Measurements from ENCODE around the gene BPIFB4.

Gene BPIFB4

GRCh38 chr20:33069673-33070072 is 9.8 kb upstream of the BPIFB4 start:
- H3K36me3 Mint-ChIP-seq (ENCODE audit: low read depth), result no peaks in the 10 kb centered on the region
- no peaks in the 10 kb centered on the region for H3K27me3 Mint-ChIP-seq
- no peaks in the 10 kb centered on the region for H3K9me3 Mint-ChIP-seq
- H3K4me3 Mint-ChIP-seq, result no peak overlapping the region
- H3K4me1 Mint-ChIP-seq (ENCODE audit: low read depth), result no peaks in the 10 kb centered on the region
- H3K27ac Mint-ChIP-seq, result no peak overlapping the region

GRCh38 chr20:33070111-33071053 is 9.1 kb upstream of the BPIFB4 start:
- Mint-ChIP-seq H3K27ac (no peak overlapping the region), H3K9me3 (no peaks in the 10 kb centered on the region), H3K36me3 (ENCODE audit: low read depth) (no peaks in the 10 kb centered on the region), H3K4me1 (ENCODE audit: low read depth) (no peaks in the 10 kb centered on the region), H3K27me3 (no peaks in the 10 kb centered on the region), H3K4me3 (no peak overlapping the region)

- Mint-ChIP-seq H3K9me3 (no peaks in the 10 kb centered on the region), H3K27me3 (no peaks in the 10 kb centered on the region), H3K4me1 (ENCODE audit: low read depth) (no peaks in the 10 kb centered on the region), H3K27ac (no peak overlapping the region), H3K36me3 (ENCODE audit: low read depth) (no peaks in the 10 kb centered on the region), H3K4me3 (no peak overlapping the region)
These were observed 8.2 kb upstream of the BPIFB4 start for GRCh38 chr20:33071198-33071597.

GRCh38 chr20:33072362-33072761 is 7.1 kb upstream of the BPIFB4 start:
- Mint-ChIP-seq H3K27me3 (no peaks in the 10 kb centered on the region), H3K27ac (no peak overlapping the region), H3K9me3 (no peaks in the 10 kb centered on the region), H3K36me3 (ENCODE audit: low read depth) (no peaks in the 10 kb centered on the region), H3K4me1 (ENCODE audit: low read depth) (no peaks in the 10 kb centered on the region), H3K4me3 (no peak overlapping the region)

GRCh38 chr20:33072813-33073212 is 6.6 kb upstream of the BPIFB4 start:
- H3K4me1 Mint-ChIP-seq (ENCODE audit: low read depth), result no peaks in the 10 kb centered on the region
- no peaks in the 10 kb centered on the region for H3K9me3 Mint-ChIP-seq
- H3K36me3 Mint-ChIP-seq (ENCODE audit: low read depth), result no peaks in the 10 kb centered on the region
- H3K4me3 Mint-ChIP-seq, result no peak overlapping the region
- H3K27me3 Mint-ChIP-seq, result no peaks in the 10 kb centered on the region
- H3K27ac Mint-ChIP-seq, result no peak overlapping the region

- Mint-ChIP-seq H3K36me3 (ENCODE audit: low read depth) (no peaks in the 10 kb centered on the region), H3K27me3 (no peaks in the 10 kb centered on the region), H3K27ac (no peak overlapping the region), H3K4me3 (no peak overlapping the region), H3K4me1 (ENCODE audit: low read depth) (no peaks in the 10 kb centered on the region), H3K9me3 (no peaks in the 10 kb centered on the region)
These were observed 4.8 kb upstream of the BPIFB4 start for GRCh38 chr20:33074675-33075074.

GRCh38 chr20:33075281-33075680 is 4.2 kb upstream of the BPIFB4 start:
- H3K4me3 Mint-ChIP-seq, result no peak overlapping the region
- H3K9me3 Mint-ChIP-seq, result no peaks in the 10 kb centered on the region
- H3K27ac Mint-ChIP-seq, result no peak overlapping the region
- H3K27me3 Mint-ChIP-seq, result no peaks in the 10 kb centered on the region
- H3K4me1 Mint-ChIP-seq (ENCODE audit: low read depth), result no peaks in the 10 kb centered on the region
- H3K36me3 Mint-ChIP-seq (ENCODE audit: low read depth), result no peaks in the 10 kb centered on the region

GRCh38 chr20:33076662-33077372 is 2.6 kb upstream of the BPIFB4 start:
- H3K27ac Mint-ChIP-seq, result no peak overlapping the region
- H3K27me3 Mint-ChIP-seq, result no peaks in the 10 kb centered on the region
- no peak overlapping the region for H3K4me3 Mint-ChIP-seq
- H3K36me3 Mint-ChIP-seq (ENCODE audit: low read depth), result no peaks in the 10 kb centered on the region
- no peaks in the 10 kb centered on the region for H3K4me1 Mint-ChIP-seq (ENCODE audit: low read depth)
- no peaks in the 10 kb centered on the region for H3K9me3 Mint-ChIP-seq

- H3K36me3 Mint-ChIP-seq (ENCODE audit: low read depth), result no peaks in the 10 kb centered on the region
- no peak overlapping the region for H3K4me3 Mint-ChIP-seq
- H3K9me3 Mint-ChIP-seq, result no peaks in the 10 kb centered on the region
- no peaks in the 10 kb centered on the region for H3K27me3 Mint-ChIP-seq
- no peaks in the 10 kb centered on the region for H3K4me1 Mint-ChIP-seq (ENCODE audit: low read depth)
- H3K27ac Mint-ChIP-seq, result no peak overlapping the region
These were observed 2.1 kb downstream of the BPIFB4 start for GRCh38 chr20:33081411-33082154.

- H3K36me3 Mint-ChIP-seq (ENCODE audit: low read depth), result no peaks in the 10 kb centered on the region
- H3K9me3 Mint-ChIP-seq, result no peaks in the 10 kb centered on the region
- H3K4me1 Mint-ChIP-seq (ENCODE audit: low read depth), result no peaks in the 10 kb centered on the region
- no peak overlapping the region for H3K4me3 Mint-ChIP-seq
- H3K27me3 Mint-ChIP-seq, result no peaks in the 10 kb centered on the region
- no peak overlapping the region for H3K27ac Mint-ChIP-seq
These were observed 3.1 kb downstream of the BPIFB4 start for GRCh38 chr20:33082546-33082945.

GRCh38 chr20:33083544-33084340 is 4.3 kb downstream of the BPIFB4 start:
- Mint-ChIP-seq H3K27me3 (no peaks in the 10 kb centered on the region), H3K27ac (no peak overlapping the region), H3K36me3 (ENCODE audit: low read depth) (no peaks in the 10 kb centered on the region), H3K9me3 (no peaks in the 10 kb centered on the region), H3K4me1 (ENCODE audit: low read depth) (no peaks in the 10 kb centered on the region), H3K4me3 (no peak overlapping the region)

GRCh38 chr20:33084722-33085121 is 5.3 kb downstream of the BPIFB4 start:
- Mint-ChIP-seq H3K36me3 (ENCODE audit: low read depth) (no peaks in the 10 kb centered on the region), H3K4me3 (no peak overlapping the region), H3K9me3 (no peaks in the 10 kb centered on the region), H3K27ac (no peak overlapping the region), H3K27me3 (no peaks in the 10 kb centered on the region), H3K4me1 (ENCODE audit: low read depth) (no peaks in the 10 kb centered on the region)

- Mint-ChIP-seq H3K36me3 (ENCODE audit: low read depth) (no peaks in the 10 kb centered on the region), H3K27me3 (no peaks in the 10 kb centered on the region), H3K4me3 (no peak overlapping the region), H3K27ac (no peak overlapping the region), H3K9me3 (no peaks in the 10 kb centered on the region), H3K4me1 (ENCODE audit: low read depth) (no peaks in the 10 kb centered on the region)
These were observed 6.7 kb downstream of the BPIFB4 start for GRCh38 chr20:33086052-33086722.

GRCh38 chr20:33091147-33091546 is 11.7 kb downstream of the BPIFB4 start:
- Mint-ChIP-seq H3K4me3 (no peak overlapping the region), H3K9me3 (no peaks in the 10 kb centered on the region)

More at GRCh38 chr20:33091147-33091546, 11.7 kb downstream of the BPIFB4 start:
- H3K27me3 Mint-ChIP-seq, result no peaks in the 10 kb centered on the region
- H3K36me3 Mint-ChIP-seq (ENCODE audit: low read depth), result no peaks in the 10 kb centered on the region
- H3K4me1 Mint-ChIP-seq (ENCODE audit: low read depth), result no peaks in the 10 kb centered on the region
- H3K27ac Mint-ChIP-seq, result no peak overlapping the region
